HG03469 (cell line): ENCODE results near the gene AKAP11.
"Not testable (repeated sequence)": the region's sequence is repeated elsewhere in the genome, so short reads cannot be mapped to it uniquely, and the experiment has no call there.

ENCODE experiments used
- ATAC-seq: cut with Tn5 transposase; IDR thresholded peaks from one replicate; pipeline ENCODE4 v1.9.1; 2021; ENCODE audit warnings: mild to moderate bottlenecking, moderate library complexity, moderate number of reproducible peaks; ENCODE audit not compliant: unreplicated experiment

Gene AKAP11, protein sequence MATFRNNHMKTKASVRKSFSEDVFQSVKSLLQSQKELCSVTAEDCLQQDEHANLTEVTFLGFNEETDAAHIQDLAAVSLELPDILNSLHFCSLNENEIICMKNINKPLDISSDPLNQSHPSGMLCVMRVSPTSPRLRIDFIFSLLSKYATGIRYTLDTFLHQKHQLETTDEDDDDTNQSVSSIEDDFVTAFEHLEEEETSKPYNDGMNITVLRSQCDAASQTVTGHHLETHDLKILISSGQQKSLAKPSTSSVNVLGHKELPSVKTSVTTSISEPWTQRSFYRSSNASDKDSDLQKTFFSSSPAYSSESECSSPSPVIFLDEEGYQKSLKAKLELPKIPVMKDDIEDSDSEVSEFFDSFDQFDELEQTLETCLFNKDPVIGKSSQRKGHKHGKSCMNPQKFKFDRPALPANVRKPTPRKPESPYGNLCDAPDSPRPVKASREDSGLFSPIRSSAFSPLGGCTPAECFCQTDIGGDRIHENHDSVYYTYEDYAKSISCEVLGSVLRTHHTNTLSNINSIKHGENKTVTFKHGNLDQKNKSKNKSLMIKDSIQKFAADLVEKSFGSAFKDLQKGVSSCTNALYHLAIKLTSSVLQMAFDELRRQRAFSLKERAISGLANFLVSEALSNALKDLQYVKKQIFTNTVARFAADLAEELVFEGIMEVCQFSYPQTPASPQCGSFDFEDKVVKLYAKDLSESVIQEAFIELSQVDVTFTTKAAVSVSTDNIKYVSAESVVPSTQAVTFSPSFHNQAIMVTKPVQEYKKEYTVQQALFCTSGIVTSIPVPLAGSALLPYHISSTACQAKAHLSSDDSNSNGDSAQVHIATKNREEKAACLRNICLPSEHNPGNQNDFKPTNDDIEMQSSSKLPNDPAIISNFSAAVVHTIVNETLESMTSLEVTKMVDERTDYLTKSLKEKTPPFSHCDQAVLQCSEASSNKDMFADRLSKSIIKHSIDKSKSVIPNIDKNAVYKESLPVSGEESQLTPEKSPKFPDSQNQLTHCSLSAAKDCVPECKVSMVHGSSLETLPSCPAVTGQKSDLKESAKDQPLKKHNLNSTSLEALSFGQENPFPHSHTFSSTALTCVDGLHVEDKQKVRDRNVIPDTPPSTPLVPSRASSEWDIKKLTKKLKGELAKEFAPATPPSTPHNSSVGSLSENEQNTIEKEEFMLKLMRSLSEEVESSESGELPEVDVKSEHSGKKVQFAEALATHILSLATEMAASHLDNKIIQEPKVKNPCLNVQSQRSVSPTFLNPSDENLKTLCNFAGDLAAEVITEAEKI (N-terminal part only)

GRCh38 chr13:42272115-42272803, at the start of gene AKAP11:
TSS of gene AKAP11 (plus strand) at chr13:42272152. CDS start at chr13:42286349, 14,197 bp downstream.
- ATAC-seq, result peak; percentile 10

DNA sequence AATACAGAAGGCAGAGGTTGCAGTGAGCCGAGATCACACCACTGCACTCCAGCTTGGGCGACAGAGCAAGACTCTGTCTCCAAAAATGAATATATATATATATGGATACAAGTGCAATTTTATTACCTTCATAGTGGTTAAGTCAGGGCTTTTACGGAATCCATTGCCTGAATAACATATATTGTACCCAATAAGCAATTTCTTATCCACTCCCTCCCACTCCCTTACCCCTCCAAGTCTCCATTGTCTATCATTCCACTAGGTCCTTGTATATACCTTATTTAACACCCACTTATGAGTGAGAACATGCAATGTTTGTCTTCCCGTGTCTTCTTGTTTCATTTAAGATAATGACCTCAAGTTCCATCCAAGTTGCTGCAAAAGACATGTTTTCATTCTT, 48.3 kb upstream of the AKAP11 start:
- ATAC-seq, result no peak

DNA sequence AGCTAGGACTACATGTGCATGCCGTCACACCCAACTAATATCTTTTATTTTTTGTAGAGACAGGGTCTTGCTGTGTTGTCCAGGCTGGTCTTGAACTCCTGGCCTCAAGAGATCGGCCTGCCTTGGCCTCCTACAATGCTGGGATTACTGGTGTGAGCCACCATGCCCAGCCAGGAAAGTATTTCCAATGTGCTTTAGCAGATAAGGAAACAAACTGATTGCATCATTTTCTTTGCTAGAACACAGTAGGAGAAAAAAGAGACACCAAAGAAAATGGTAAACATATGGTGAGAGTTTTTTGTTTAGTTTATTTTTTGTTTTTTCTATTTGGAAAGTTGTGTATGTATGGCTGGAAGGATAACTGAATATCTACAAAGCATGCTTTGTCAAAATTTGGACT, 46.9 kb upstream of the AKAP11 start:
- ATAC-seq, result no peak

DNA sequence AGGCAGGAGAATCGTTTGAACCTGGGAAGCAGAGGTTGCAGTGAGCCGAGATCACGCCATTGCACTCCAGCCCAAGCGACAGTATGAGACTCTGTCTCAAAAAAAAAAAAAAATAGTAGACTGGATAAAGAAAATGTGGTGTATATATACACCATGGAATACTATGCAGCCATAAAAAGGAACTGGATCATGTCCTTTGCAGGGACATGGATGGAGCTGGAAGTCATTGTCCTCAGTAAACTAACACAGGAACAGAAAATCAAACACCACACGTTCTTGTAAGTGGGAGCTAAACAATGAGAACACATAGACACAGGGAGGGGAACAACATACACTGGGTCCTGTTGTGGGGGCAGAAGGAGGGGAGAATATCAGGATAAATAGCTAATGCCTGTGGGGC, 45.2 kb upstream of the AKAP11 start:
- not testable (repeated sequence) for ATAC-seq

- ATAC-seq, result no peak
Measured at GRCh38 chr13:42228527-42228926, 43.4 kb upstream of the AKAP11 start.

- no peak for ATAC-seq
Measured at GRCh38 chr13:42229287-42229686, 42.7 kb upstream of the AKAP11 start.

GRCh38 chr13:42232671-42233070, 39.3 kb upstream of the AKAP11 start:
- no peak for ATAC-seq

DNA sequence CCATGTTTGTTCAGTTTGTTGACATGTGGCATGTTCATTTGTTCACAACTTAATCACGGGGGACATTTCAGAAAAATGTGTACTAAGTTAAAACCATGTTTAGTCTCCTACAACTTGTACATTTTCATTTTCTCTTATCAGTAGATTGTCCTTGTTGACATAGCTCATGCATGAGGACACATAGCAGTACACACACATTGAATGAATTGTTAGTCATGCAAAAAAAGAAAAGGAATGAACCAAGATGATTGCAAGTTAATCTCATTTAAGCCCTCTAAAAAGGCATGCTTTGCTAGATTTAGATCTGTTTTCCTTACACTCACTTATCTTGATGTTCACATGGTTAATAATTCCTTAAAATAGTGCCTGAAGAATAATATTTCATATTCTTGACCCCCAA, 38.2 kb upstream of the AKAP11 start:
- ATAC-seq, result no peak

- ATAC-seq, result no peak
Measured at GRCh38 chr13:42239161-42239560, 32.8 kb upstream of the AKAP11 start.

DNA sequence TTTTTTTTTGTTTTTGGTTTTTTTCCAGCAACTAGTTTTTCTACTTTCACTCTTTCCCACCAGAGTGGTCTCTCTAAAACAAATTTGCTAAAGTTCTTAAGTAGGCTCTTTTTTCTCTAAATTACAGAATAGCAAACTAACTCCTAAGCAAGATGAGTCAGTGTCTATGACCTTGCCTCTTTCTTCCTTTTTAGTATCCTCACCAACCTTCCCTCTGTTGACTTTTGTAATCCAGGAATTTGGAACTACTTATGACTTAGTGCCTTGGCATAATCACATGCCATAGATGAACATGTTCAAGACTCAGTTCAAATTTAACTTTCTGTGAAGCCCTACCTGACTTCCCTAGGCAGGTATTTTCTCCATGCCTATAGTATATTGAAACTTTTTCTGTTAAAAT, 32.3 kb upstream of the AKAP11 start:
- no peak for ATAC-seq

DNA sequence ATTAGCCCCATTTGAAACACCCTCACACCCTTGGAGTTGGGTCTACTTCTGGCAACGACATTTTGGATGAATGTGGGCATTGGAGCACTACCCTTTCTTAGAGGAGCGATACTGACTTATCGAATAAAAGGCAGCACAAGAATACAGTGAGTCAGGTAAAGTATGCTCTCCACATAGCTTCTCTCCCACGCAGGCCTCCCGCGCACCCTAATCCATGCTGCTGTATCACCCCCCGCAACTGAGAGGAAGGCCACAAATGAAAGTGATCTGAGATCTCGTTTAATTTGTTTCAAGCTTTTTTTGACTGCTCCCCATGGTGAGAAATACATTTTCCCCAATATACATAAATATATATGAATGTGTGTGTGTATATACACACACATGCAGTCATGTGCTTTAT, 25.4 kb upstream of the AKAP11 start:
- ATAC-seq, result no peak

- no peak for ATAC-seq
Measured at GRCh38 chr13:42247883-42248282, 24.1 kb upstream of the AKAP11 start.

GRCh38 chr13:42255886-42256285, 16.1 kb upstream of the AKAP11 start:
- no peak for ATAC-seq

- no peak for ATAC-seq
Measured at GRCh38 chr13:42258747-42259146, 13.2 kb upstream of the AKAP11 start.

GRCh38 chr13:42259515-42259914, 12.4 kb upstream of the AKAP11 start:
- no peak for ATAC-seq

GRCh38 chr13:42260903-42261654, 10.9 kb upstream of the AKAP11 start:
- ATAC-seq, result no peak

- ATAC-seq, result no peak
Measured at GRCh38 chr13:42266473-42266872, 5.5 kb upstream of the AKAP11 start.

- ATAC-seq, result no peak
Measured at GRCh38 chr13:42270160-42270856, 1.6 kb upstream of the AKAP11 start.

- ATAC-seq, result no peak
Measured at GRCh38 chr13:42270857-42271215, 1.1 kb upstream of the AKAP11 start.
